HG03025 (cell line): ENCODE measurements around the gene SEC24C.

Experiments used
- ATAC-seq: cut with Tn5 transposase; IDR thresholded peaks from one replicate; pipeline ENCODE4 v1.9.1; 2021; ENCODE audit warnings: mild to moderate bottlenecking, moderate library complexity; ENCODE audit not compliant: unreplicated experiment, low FRiP score

Gene SEC24C

GRCh38 chr10:73808021-73808815 is 64.0 kb downstream of the SEC24C start:
- no peak for ATAC-seq

GRCh38 chr10:73809061-73809818 is 65.1 kb downstream of the SEC24C start:
- ATAC-seq, result no peak

- ATAC-seq, result no peak
Measured at GRCh38 chr10:73810358-73810734, 66.2 kb downstream of the SEC24C start.

DNA sequence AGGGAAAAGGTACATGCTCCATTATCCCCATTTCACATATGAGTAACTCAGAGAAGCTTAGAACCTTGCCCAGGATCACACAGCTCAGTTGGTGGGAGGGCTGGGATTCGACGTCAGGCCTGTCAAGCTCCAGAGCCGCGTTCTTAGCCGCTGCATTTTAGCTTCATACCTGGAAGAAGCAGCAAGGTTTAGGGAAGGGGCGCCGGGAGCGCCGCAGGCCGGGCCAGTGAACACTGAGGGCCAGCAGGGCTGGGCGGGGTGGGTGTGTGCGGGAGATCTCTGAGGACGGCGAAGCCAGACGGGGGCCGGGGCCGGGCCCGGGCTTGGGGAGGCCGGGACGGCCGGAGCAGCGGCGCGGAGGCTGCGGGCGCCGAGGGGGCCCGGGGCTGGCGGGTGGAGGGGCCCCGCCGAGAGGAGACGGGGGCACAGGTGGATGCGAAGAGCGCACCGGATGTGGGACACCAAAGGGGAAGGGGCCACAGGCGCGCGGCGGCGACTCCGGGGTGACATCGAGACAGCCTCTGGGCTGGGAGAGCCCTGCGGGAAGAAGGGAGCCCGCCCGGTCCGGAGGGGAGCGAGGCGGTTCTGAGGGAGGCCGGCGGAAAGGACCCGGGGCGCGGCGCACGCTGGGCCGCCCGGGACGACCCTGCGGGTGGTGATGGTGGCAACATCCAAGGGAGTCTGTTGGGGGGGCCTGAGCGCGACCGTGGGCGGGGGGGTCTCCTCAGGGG is 66.7 kb downstream of the SEC24C start:
- peak; percentile 29 for ATAC-seq

GRCh38 chr10:73812657-73813056 is 68.5 kb downstream of the SEC24C start:
- no peak for ATAC-seq

- no peak for ATAC-seq
Measured at GRCh38 chr10:73813333-73813732, 69.2 kb downstream of the SEC24C start.

DNA sequence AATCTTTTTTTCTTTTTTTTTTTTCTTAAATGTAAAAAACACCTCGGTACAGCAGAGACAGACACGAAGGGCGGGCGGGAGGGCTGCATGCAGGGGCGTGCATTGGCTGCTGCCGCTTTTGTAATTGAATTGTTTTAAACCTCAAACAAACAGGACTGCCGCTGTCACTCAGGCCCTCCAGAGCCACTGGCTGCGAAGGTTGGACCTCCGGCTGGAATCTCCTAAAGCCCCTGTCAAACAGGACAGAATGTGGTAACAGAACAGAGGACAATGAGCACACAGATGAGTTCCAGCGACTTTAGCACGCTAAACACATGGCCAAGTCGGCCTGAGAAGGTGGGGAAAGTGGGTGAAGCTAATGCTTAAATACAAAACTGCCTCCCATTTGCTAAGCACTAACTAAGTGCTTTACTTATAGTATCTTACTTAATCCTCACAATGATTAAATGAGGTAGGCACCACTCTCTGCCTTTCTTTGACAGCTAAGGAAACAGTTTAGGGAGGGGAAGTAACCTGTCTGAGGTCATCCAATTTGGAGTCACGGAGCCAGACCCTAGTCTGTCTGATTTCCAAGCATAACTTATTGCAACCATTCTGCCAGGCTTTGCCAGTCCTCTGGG is 70.2 kb downstream of the SEC24C start:
- ATAC-seq, result no peak

DNA sequence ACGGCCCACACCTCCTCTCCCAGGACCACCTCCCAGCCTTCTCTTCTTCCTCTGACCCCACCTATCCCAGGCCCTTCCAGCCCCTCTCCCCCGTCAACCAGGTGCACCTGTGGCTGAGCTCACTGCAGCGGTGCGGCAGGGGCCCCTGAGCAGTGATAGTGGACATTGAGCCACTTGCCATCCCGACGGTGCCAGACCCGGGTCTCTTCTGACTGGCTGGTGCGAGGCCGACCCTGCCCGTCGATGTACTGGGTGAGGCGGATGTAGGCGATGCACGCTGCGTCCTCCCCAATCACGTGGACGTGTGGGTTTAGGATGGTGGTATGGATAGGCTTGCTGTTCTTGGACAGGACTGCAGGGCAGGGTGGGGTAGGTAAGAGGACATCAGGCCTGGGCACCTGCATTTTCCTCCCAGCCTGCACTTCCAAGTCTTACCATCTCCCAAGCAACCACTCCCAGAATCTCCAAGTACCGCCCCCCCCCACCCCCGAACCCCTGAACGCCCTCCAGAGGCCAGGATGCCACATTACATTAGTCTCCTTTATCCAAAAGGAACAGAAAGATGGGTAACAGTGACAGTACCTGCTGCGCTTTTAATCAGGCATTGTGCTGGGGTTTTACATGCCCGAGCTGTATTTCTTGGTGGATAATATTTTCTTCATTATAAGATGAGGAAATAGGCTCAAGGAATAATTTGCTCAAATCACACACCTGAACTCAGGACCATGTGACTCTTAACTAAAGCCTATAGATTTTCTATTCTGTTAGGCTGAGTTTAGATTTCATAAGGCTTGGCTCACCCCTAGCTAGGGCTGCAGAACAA is 70.9 kb downstream of the SEC24C start:
- ATAC-seq, result no peak

DNA sequence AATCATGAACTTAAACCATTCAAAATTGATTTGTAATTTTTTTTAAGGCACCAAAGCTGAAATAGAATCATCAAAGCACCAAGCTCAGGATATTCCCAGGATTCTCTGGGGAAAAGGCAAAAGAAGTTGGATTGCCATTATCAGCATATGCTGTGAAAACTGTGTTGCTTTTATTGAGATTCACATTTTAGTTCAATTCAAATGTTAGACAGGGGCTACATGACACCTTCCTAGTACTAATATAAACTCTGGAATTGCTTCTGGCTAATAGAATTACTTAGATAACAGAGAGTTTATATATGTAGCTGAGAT is 71.5 kb downstream of the SEC24C start:
- no peak for ATAC-seq

DNA sequence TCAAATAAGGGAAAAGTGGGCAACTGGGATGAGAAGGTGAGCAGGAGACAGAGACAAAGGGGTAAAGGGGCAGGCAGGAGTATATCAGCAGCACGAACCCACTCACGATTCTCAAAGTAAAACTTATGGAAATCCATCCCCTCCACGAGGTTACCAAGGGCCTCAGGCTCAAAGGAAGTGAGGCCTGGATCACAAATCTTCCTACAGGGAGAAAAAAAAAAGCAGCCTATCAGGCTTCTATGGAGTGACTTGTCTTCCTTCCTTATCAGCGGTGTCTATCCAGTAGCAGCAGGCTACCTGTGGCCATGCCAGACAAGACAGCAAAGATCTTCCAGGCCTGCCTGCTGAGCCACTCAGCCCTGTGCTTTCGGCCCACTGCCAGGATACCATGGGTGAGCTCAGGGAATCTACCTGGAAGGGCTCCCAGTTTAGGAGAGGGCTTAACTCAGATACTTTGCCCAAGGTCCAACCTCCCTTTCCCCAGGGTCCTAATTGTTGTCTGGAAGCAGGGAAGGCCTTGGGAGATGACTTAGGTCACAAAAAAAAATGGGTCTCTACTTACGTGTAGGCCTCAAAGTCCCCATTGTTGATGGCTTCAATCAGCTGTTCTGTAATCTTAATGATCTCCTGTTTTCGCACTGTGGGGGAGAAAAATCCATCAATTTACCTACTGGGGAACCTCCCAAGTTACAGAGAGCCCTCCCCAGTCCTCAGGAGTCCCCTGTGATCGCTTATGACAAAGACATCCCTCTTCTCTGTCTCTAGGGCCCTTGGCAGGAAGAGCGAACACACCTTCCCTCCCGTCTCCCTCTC is 73.0 kb downstream of the SEC24C start:
- no peak for ATAC-seq

GRCh38 chr10:73817826-73818225 is 73.7 kb downstream of the SEC24C start:
- no peak for ATAC-seq

DNA sequence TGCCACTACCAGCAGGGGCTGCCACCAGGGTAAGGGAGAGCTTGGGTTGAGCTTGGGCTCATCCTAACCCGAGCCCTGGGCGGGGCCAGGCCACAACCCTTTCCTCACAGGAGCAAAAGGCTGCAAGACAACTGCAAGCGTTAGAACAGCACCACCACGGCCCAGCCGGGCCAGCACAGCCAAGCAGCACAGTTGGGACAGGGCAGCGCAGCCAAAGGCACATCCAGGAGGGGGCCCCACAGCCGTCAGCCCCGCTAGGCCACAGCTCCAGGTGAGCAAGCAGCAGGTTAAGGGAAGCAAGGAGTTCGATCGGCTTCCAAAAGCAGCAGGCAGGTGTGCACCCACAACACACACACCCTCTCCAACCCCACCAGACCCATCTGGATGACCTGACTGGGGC is 74.2 kb downstream of the SEC24C start:
- ATAC-seq, result no peak

- no peak for ATAC-seq
Measured at GRCh38 chr10:73819081-73819480, 74.9 kb downstream of the SEC24C start.

- ATAC-seq, result no peak
Measured at GRCh38 chr10:73819513-73820093, 75.4 kb downstream of the SEC24C start.
